Measurements from ENCODE around the gene DOHH.
"Not testable (repeated sequence)": the region's sequence is repeated elsewhere in the genome, so short reads cannot be mapped to it uniquely, and the experiment has no call there.

- not testable (repeated sequence) for TF ChIP-seq POLR2A, CTCF (IDR thresholded peaks at IDR 0.05)
Measured at GRCh38 chr19:3508121-3508661, 7.7 kb upstream of the DOHH start.
